MM.1S (cell line): ENCODE results near the gene ID2.

Experiments
- DNase-seq: peaks from one replicate; pipeline ENCODE4 v3.0.0-alpha.2; 2015
- H2AFZ ChIP-seq: fragments of 300-600 bp; sonication (generic); 2 replicates; pipeline ENCODE4 v1.6.0; 2016; ENCODE audit warnings: antibody characterized with exemption, low read length
- H3F3A ChIP-seq: fragments of 300-600 bp; sonication (generic); 2 replicates; pipeline ENCODE4 v1.6.1; 2016; ENCODE audit warnings: mild to moderate bottlenecking, antibody characterized with exemption, low read length, moderate library complexity, mixed read lengths; ENCODE audit not compliant: insufficient read depth
- H3K27ac ChIP-seq: fragments of 300-600 bp; sonication (generic); 2 replicates; pipeline ENCODE4 v1.5.1; 2016; ENCODE audit warnings: mild to moderate bottlenecking, low read length
- H3K27me3 ChIP-seq: fragments of 300-600 bp; sonication (generic); replicated peaks from 2 replicates; pipeline ENCODE4 v1.6.0; 2016; ENCODE audit warnings: low read length; ENCODE audit not compliant: insufficient read depth
- H3K36me3 ChIP-seq: fragments of 300-600 bp; sonication (generic); replicated peaks from 2 replicates; pipeline ENCODE4 v1.6.1; 2016; ENCODE audit warnings: mild to moderate bottlenecking, low read length, mixed read lengths; ENCODE audit not compliant: insufficient read depth
- H3K4me1 ChIP-seq: fragments of 300-600 bp; sonication (generic); 2 replicates; pipeline ENCODE4 v1.6.1; 2016; ENCODE audit warnings: low read length, mixed read lengths
- H3K4me2 ChIP-seq: fragments of 300-600 bp; sonication (generic); 2 replicates; pipeline ENCODE4 v1.6.0; 2016; ENCODE audit warnings: low read depth, low read length
- H3K4me3 ChIP-seq: fragments of 300-600 bp; sonication (generic); 2 replicates; pipeline ENCODE4 v1.5.1; 2016; ENCODE audit warnings: low read length, mixed read lengths
- H3K79me2 ChIP-seq: fragments of 300-600 bp; sonication (generic); 2 replicates; pipeline ENCODE4 v1.6.1; 2016; ENCODE audit warnings: mixed run types, low read length, mixed read lengths
- H3K9ac ChIP-seq: fragments of 300-600 bp; sonication (generic); 2 replicates; pipeline ENCODE4 v1.6.1; 2016; ENCODE audit warnings: low read length, mixed read lengths
- H3K9me2 ChIP-seq: fragments of 300-600 bp; sonication (generic); replicated peaks from 2 replicates; pipeline ENCODE4 v1.6.1; 2016; ENCODE audit warnings: mild to moderate bottlenecking, low read length, mixed read lengths; ENCODE audit not compliant: insufficient read depth
- H3K9me3 ChIP-seq: fragments of 300-600 bp; sonication (generic); replicated peaks from 2 replicates; pipeline ENCODE4 v1.6.1; 2016; ENCODE audit warnings: mild to moderate bottlenecking, low read length, mixed read lengths; ENCODE audit not compliant: insufficient read depth
- H4K20me1 ChIP-seq: fragments of 300-600 bp; sonication (generic); 2 replicates; pipeline ENCODE4 v1.6.1; 2016; ENCODE audit warnings: mild to moderate bottlenecking, low read length, moderate library complexity, mixed read lengths; ENCODE audit not compliant: insufficient read depth
- CTCF ChIP-seq: fragments of 300-600 bp; sonication (generic); IDR thresholded peaks from 2 replicates; pipeline ENCODE4 v1.5.1; 2016; ENCODE audit warnings: antibody characterized with exemption, low read length, mixed read lengths
- EZH2 ChIP-seq: fragments of 300-600 bp; sonication (generic); optimal IDR thresholded peaks from 2 replicates; pipeline ENCODE3; 2017; ENCODE audit warnings: low read depth, mild to moderate bottlenecking, antibody characterized with exemption, low read length, mixed read lengths
- EZH2phosphoT487 ChIP-seq: fragments of 300-600 bp; sonication (generic); IDR thresholded peaks from 2 replicates; pipeline ENCODE4 v1.6.1; 2018; ENCODE audit warnings: antibody characterized with exemption, low read length

ID2 gene

GRCh38 chr2:8633735-8634313 lies 48.0 kb upstream of the ID2 start:
- DNase-seq = no peak
- TF ChIP-seq CTCF (no peak), EZH2phosphoT487 (no peak), EZH2 (no peak)
- no peaks in the 10 kb centered on the region for H3K36me3 ChIP-seq
- H2AFZ ChIP-seq = no peak overlapping the region
- no peaks in the 10 kb centered on the region for H3K27me3 ChIP-seq
- H3K9me3 ChIP-seq = no peaks in the 10 kb centered on the region
- H3K4me3 ChIP-seq = no peak overlapping the region
- no peaks in the 10 kb centered on the region for H3K4me1 ChIP-seq
- no peak overlapping the region for H3K27ac ChIP-seq
- no peaks in the 10 kb centered on the region for H3F3A ChIP-seq
- no peaks in the 10 kb centered on the region for H3K9me2 ChIP-seq
- no peaks in the 10 kb centered on the region for H3K79me2 ChIP-seq
- H4K20me1 ChIP-seq = no peaks in the 10 kb centered on the region
- no peak overlapping the region for H3K4me2 ChIP-seq
- H3K9ac ChIP-seq = no peak overlapping the region

- no peak for TF ChIP-seq CTCF
- TF ChIP-seq EZH2phosphoT487 = no peak
- no peak for TF ChIP-seq EZH2
- no peak overlapping the region for H3K9ac ChIP-seq
Measured at GRCh38 chr2:8634466-8635172, 47.2 kb upstream of the ID2 start.

DNA sequence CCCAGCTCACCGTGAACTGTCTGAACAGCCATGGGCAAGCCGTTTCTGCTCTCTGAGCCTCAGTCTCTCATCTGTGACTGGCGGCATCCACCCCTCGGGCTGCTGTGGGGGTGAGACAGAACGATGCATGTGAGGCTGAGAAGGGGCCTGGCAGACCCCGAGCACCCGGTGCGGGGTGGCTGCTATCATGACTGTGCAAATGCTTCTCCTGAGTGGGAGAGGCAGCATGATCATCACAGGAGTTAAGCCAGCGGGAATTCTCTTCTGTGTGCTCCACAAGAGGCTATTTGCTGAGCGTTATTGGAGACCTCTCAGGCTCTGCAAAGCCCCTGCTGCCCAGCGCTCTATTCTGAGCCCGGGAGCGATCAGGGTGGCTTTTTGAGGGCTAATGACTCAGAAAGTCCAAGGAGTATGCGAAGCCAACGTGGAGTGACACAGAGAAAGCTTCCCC lies 45.8 kb upstream of the ID2 start:
- H3K9me3 ChIP-seq = no peaks in the 10 kb centered on the region
- TF ChIP-seq EZH2phosphoT487 (no peak), CTCF (no peak), EZH2 (no peak)
- no peak overlapping the region for H3K9ac ChIP-seq
- no peaks in the 10 kb centered on the region for H3K4me1 ChIP-seq
- no peaks in the 10 kb centered on the region for H4K20me1 ChIP-seq
- H2AFZ ChIP-seq = no peak overlapping the region
- no peaks in the 10 kb centered on the region for H3F3A ChIP-seq
- DNase-seq = no peak
- H3K4me3 ChIP-seq = no peak overlapping the region
- H3K4me2 ChIP-seq = no peak overlapping the region
- no peak overlapping the region for H3K27ac ChIP-seq
- H3K27me3 ChIP-seq = no peaks in the 10 kb centered on the region
- no peaks in the 10 kb centered on the region for H3K79me2 ChIP-seq
- no peaks in the 10 kb centered on the region for H3K9me2 ChIP-seq
- H3K36me3 ChIP-seq = no peaks in the 10 kb centered on the region

More at GRCh38 chr2:8634466-8635172, 47.2 kb upstream of the ID2 start:
- Histone ChIP-seq H3K4me3 (no peak overlapping the region), H3K79me2 (no peaks in the 10 kb centered on the region), H4K20me1 (no peaks in the 10 kb centered on the region), H3K9me2 (no peaks in the 10 kb centered on the region), H3K4me1 (no peaks in the 10 kb centered on the region), H3K27me3 (no peaks in the 10 kb centered on the region), H3K9me3 (no peaks in the 10 kb centered on the region), H2AFZ (no peak overlapping the region), H3K4me2 (no peak overlapping the region), H3K27ac (no peak overlapping the region), H3K36me3 (no peaks in the 10 kb centered on the region), H3F3A (no peaks in the 10 kb centered on the region)
- no peak for DNase-seq
